Spleen (tissue), 11 donors: ENCODE measurements around the gene CAMTA1. TPM values are rescaled to one million over a fixed set of nuclear protein-coding genes. Genes with fewer than 3 reads are reported as not detected.

Experiments used
- DNase-seq: peaks from one replicate; pipeline ENCODE4 v3.0.0-alpha.2; 2020
- H3K27ac ChIP-seq, 8 donors: fragments of 200-600 bp; sonication (generic) in 7 of 8; 1 replicate in 4 of 8; 2 replicates in 4 of 8; pipeline versions ENCODE4 v1.5.0 to v1.8.0; 2016 to 2021; ENCODE audit warnings: inconsistent platforms in 4 of 8, mild to moderate bottlenecking in 4 of 8, moderate library complexity in 1 of 8
- H3K27me3 ChIP-seq, 7 donors: fragments of 200-600 bp; sonication (generic) in 6 of 7; replicated peaks in 1 of 7; 1 replicate in 4 of 7; 2 replicates in 3 of 7; pipeline versions ENCODE4 v1.5.0 to v1.8.0; 2016 to 2021; ENCODE audit warnings: inconsistent platforms in 3 of 7, mild to moderate bottlenecking in 1 of 7
- H3K36me3 ChIP-seq, 6 donors: fragments of 200-600 bp; sonication (generic) in 5 of 6; 1 replicate in 4 of 6; 2 replicates in 2 of 6; pipeline versions ENCODE4 v1.5.0 to v1.8.0; 2016 to 2021; ENCODE audit warnings: inconsistent platforms in 2 of 6
- H3K4me1 ChIP-seq, 6 donors: fragments of 200-600 bp; sonication (generic) in 5 of 6; 1 replicate in 3 of 6; 2 replicates in 3 of 6; pipeline versions ENCODE4 v1.5.0 to v1.8.0; 2016 to 2021; ENCODE audit warnings: inconsistent platforms in 3 of 6
- H3K4me3 ChIP-seq, 8 donors: fragments of 200-600 bp; sonication (generic) in 7 of 8; 1 replicate in 4 of 8; 2 replicates in 4 of 8; pipeline versions ENCODE4 v1.5.0 to v1.8.0; 2016 to 2021; ENCODE audit warnings: inconsistent platforms in 4 of 8, mild to moderate bottlenecking in 4 of 8, moderate library complexity in 2 of 8
- H3K9me3 ChIP-seq, 8 donors: fragments of 200-600 bp; sonication (generic) in 7 of 8; 1 replicate in 4 of 8; 2 replicates in 4 of 8; pipeline versions ENCODE4 v1.5.0 to v1.8.0; 2016 to 2021; ENCODE audit warnings: inconsistent platforms in 4 of 8
- CTCF ChIP-seq, 11 experiments: fragments of 200-600 bp in 7 of 11; fragments of 450-650 bp in 4 of 11; sonication (generic) in 4 of 11; IDR thresholded peaks in 8 of 11; conservative IDR thresholded peaks in 3 of 11; 1 replicate in 7 of 11; 2 replicates in 4 of 11; pipeline versions ENCODE4 v1.4.0 to v1.8.0; 2016 to 2021; ENCODE audit warnings: antibody characterized with exemption in 11 of 11, inconsistent platforms in 4 of 11, mild to moderate bottlenecking in 1 of 11
- POLR2A ChIP-seq, 3 donors: fragments of 450-650 bp; IDR thresholded peaks; one replicate each; pipeline ENCODE4 v1.5.1; 2017; ENCODE audit warnings: antibody characterized with exemption in 3 of 3, mild to moderate bottlenecking in 1 of 3
- POLR2AphosphoS5 ChIP-seq, 3 donors: sonication (generic); formaldehyde crosslinking; IDR thresholded peaks; one replicate each; pipeline ENCODE4 v1.5.1; 2017; ENCODE audit warnings: antibody characterized with exemption in 3 of 3
- WGBS, 5 donors: extraction: QIAGEN DNeasy Blood & Tissue Kit in 3 of 5; methylation state at CpG; one replicate each; pipeline versions ENCODE4 v1.1.5 to v1.1.7; 2013 to 2018; 5-methylcytosine and 5-hydroxymethylcytosine counted together
- intact Hi-C: fragments of 100-400 bp; cut with DNase I; formaldehyde crosslinking; loops from one replicate; pipeline ENCODE4 v1.15.0; 2023; ENCODE audit warnings: low total_unique reads
- polyA plus RNA-seq, 3 donors: library from polyadenylated mRNA; stranded (reverse); fragments of 200-250 nt; gene quantifications; one replicate each; pipeline ENCODE4 v1.2.1, GENCODE V29; 2013
- total RNA-seq, 7 donors: library from RNA; depleted of rRNA in 3 of 7; stranded (reverse); fragments of >200 nt in 3 of 7; fragmentation: NEBNext Ultra II Directional in 4 of 7; extraction: Animal tissue kit (Norgen Biotek cat#: 25700) in 4 of 7; gene quantifications; one replicate each; pipeline versions ENCODE4 v1.1.0 to v1.2.1, GENCODE V29; 2016 to 2021
- donor health status: healthy with polysubstance abuse.
- donor health status: DM: no; HTN: no; CAD: no; lungs with moderate emphysema.
- donor health status: DM: no; HTN: no; CAD: no.
- donor health status: Bipolar disorder and iron deficiency.
- donor health status: healthy.
- donor health status: DM: no; HTN: no; CAD: no.
- donor health status: DM: yes; HTN: yes; CAD: no.

The CAMTA1 gene
- total and polyA plus RNA-seq, 10 donors, result 53.0 to 106 (median 77.3) TPM

- H3K36me3 ChIP-seq, result no peaks in the 10 kb centered on the region
- TF ChIP-seq POLR2A (IDR thresholded peaks at IDR 0.05) (no peak), CTCF (IDR thresholded peaks at IDR 0.05 in 8 of 11, conservative IDR thresholded peaks at IDR 0.05 in 3 of 11) (no peak)
- H3K9me3 ChIP-seq, result no peaks in the 10 kb centered on the region
- peaks cover 0 to 4% (median 0%) of the 10 kb centered on the region in 7 donors for H3K27me3 ChIP-seq
- DNase-seq, result peak; percentile 60
- 87 to 92% (median 90%) methylated on average over 14 to 21 of the region's 21 CpGs for WGBS, 5 donors
- H3K4me3 ChIP-seq, result no peak overlapping the region
- H3K4me1 ChIP-seq, result peaks cover 0 to 9% (median 0%) of the 10 kb centered on the region in 6 donors
- intact Hi-C loops, result no loop called here
- H3K27ac ChIP-seq, result no peak overlapping the region
Measured at GRCh38 chr1:7562729-7563605, 777.7 kb downstream of the CAMTA1 start.

DNA sequence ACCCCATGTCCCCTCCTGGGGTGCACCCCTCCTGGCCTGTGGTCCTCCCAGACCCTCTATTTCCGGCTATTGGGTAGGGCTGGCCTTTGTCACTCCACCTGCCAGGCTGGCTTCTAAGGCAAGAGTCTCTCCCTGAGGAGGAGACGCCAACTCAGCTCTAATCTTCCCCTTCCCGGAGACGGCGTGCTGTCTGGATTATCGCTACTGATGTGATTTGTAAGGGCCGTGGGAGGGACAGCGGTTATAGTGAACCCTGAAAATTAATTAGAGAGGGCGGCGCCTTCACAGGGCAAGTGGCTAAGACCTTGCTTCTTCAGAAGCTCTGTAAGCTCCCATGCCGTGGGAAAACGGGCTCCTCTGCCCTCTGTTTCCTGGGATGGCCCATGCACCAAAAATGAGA lies 778.9 kb downstream of the CAMTA1 start:
- Histone ChIP-seq H3K27me3 (peaks cover 0 to 4% (median 0%) of the 10 kb centered on the region in 7 donors), H3K36me3 (no peaks in the 10 kb centered on the region), H3K27ac (no peak overlapping the region), H3K9me3 (no peaks in the 10 kb centered on the region), H3K4me3 (no peak overlapping the region), H3K4me1 (no peaks in the 10 kb centered on the region)
- intact Hi-C loops, result no loop called here
- DNase-seq, result peak; percentile 35
- WGBS, 5 donors, result 73 to 88% (median 85%) methylated on average over 12 of the region's 12 CpGs
- TF ChIP-seq CTCF (IDR thresholded peaks at IDR 0.05 in 8 of 11, conservative IDR thresholded peaks at IDR 0.05 in 3 of 11), result no peak
- no peak for TF ChIP-seq POLR2AphosphoS5 (IDR thresholded peaks at IDR 0.05)
- TF ChIP-seq POLR2A (IDR thresholded peaks at IDR 0.05), result no peak

- 80 to 95% (median 87%) methylated on average over 10 of the region's 10 CpGs for WGBS, 5 donors
- no peak for TF ChIP-seq POLR2AphosphoS5 (IDR thresholded peaks at IDR 0.05)
- TF ChIP-seq POLR2A (IDR thresholded peaks at IDR 0.05), result no peak
- no peak for TF ChIP-seq CTCF (IDR thresholded peaks at IDR 0.05 in 8 of 11, conservative IDR thresholded peaks at IDR 0.05 in 3 of 11)
- intact Hi-C loops, result no loop called here
Measured at GRCh38 chr1:7565099-7565750, 780.0 kb downstream of the CAMTA1 start.

More at GRCh38 chr1:7565099-7565750, 780.0 kb downstream of the CAMTA1 start:
- DNase-seq, result peak; percentile 55
- Histone ChIP-seq H3K4me3 (no peak overlapping the region), H3K27me3 (peaks cover 0 to 4% (median 0%) of the 10 kb centered on the region in 7 donors), H3K36me3 (no peaks in the 10 kb centered on the region), H3K4me1 (no peaks in the 10 kb centered on the region), H3K9me3 (no peaks in the 10 kb centered on the region), H3K27ac (no peak overlapping the region)
